Stimulated activated CD4-positive, alpha-beta T cell treated with anti-CD3 and anti-CD28 coated beads, Interleukin-4, amount 100 ng/mL, for 1 hour (primary cell): Measurements from ENCODE around the gene MGLL.

Experiments used
- DNase-seq: peaks from one replicate; pipeline ENCODE4 v3.0.0-alpha.2; 2020

MGLL gene

DNA sequence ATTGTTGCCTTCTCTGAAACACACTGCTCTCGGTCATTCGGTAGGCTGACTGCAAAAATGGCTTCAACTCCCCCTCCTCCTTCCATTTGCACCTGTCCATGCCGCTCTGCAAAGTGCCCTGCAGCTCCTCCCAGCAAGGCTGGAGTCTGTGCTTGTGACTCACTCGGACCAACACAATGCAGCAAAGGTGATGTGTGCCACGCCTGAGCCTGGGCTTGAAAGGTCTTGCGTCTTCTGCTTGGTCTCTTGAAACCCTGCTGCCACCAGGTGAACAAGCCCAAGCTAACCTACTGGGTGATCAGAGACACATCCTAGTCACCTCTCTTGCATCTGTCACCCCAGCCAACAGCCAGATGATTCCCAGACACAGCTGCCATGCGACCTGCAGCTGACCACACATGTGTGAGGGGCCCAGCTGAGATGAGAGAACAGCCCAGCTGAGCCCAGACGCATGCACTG lies 71.1 kb downstream of the MGLL start:
- DNase-seq = no peak

DNA sequence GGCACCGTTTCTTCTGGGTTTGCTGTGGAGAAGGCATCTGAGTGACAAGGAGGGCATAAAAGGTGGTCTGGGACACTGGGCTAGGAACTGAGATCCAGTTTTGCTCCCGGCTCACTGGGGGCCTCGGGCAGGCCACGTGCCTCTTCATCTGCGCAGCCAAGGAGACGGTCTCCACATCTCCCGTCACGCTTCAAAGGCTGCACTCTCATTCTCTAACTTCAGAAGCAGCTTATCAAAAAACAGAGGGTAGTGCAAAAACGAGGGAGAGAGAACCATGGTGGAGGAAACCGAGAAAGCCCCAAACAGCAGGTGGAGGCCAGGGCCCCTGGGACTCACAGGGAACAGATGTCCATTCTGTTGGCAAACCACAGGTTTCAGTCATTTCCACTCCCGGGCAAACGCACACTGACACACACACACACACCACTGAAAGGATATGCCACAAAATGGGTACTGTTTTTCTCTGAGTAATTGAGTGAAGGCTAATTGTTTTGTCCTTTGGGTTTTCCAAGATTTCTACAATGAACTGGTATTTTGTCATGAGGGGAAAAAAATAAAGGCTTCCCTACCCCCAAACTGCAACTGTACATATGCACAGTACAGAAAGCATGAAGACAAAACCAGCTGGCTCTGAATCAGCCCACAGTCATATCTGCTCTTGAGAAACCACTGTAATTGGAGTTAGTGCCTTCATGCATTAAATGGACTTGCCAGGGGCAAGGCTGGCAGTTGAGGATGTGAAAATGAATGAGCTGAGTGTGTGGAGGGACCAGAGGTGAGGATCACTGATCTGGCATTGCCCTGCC lies 71.9 kb downstream of the MGLL start:
- no peak for DNase-seq

DNA sequence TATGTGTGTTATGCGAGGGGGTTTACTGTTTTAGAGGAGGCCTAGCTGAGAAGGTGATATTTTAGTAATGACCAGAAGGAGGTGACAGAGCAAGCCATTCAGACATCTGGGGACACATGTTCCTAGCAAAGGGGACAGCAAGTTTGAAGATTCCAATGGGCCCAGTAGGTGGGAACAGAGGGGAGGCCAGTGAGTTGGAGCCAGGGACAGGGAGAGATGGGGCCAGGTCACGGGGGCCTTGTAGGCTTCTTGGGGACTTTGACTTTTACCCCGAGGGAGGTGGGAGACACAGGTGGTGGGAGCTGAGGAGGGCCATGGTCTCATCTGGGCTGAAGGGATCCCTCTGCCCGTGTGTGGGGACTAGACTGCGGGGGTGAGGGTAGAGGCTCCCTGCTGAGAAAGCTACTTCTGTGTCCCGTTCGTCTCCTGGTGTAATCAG lies 72.5 kb downstream of the MGLL start:
- no peak for DNase-seq

DNA sequence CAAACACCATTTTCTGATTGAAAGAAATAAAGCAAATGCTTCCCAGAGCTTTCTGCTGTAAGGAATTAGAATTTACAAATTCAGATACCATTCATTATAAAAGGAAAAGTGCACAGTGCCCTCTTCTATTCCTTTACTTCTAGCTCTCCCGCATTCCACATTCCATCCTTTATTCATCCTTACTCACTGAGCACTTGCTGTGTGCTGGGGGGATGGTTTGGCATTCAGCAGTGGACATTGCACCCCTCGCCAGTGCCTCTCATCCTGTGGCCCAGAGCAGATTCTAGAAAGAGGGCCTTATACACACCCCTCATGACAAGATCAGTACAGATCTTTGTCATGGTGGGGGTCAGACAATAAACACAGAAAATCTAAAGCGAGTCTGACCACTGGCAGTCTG lies 73.0 kb downstream of the MGLL start:
- no peak for DNase-seq

DNA sequence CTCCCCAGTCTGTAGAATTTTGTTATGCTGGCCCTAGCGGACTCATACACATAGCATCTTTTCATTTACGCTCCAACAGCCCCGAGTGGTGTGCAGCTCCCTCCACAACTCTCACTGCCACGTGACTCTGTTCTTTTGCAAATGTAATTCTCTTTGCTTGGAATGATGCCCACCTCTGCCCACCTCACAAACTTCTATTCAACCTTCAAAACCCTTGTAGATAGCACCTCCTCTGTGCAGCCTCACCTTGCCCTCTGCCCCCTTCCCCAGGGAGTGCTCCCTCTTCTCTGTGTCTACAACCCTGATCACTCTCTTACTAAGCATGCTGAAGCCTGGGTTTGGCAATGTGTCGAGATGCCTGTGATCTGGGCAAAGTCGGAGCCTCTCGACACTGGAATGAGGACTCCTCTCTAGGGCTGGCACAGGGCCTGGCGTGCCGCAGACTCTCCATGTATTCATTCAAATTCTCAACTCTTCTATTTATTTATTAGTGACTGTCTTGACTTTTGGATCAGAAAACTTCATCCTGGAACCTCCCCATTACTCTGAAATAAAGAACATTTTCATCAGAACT lies 73.5 kb downstream of the MGLL start:
- DNase-seq = no peak

DNA sequence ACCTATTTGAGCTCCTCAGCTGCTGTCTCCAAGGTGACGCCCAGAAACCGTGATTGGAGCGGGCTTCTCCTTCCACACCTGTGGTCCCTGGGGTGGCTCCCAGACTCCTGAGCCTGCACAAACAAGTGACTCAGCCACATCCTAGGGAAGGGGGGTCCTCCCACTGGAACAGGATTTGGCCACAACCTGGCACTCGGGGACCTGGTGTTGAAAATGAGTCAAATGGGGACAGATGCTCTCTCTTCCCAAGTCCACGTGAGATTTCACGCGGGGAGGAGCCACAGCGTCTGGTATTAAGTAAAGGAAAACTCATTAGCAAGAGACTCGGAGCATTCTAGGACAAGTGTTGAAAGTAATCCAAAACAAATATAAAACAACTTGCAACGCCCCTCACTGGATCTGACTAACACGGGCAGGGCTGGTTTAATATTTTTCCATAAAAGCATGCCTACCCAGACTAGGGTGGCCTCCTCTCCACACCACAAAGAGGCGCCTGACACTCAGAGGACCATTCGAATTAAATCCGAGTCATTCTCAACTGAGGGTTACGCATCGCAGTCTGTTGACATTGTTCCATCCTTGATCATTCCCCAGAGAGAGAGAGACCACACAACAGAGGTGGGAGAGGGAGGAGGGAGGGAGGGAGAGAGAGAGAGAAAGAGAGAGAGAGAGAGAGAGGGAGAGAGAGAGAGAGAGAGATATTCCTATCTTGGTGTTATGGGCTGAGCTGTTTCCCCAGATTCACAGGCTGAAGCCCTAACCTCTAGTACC lies 74.4 kb downstream of the MGLL start:
- no peak for DNase-seq

DNA sequence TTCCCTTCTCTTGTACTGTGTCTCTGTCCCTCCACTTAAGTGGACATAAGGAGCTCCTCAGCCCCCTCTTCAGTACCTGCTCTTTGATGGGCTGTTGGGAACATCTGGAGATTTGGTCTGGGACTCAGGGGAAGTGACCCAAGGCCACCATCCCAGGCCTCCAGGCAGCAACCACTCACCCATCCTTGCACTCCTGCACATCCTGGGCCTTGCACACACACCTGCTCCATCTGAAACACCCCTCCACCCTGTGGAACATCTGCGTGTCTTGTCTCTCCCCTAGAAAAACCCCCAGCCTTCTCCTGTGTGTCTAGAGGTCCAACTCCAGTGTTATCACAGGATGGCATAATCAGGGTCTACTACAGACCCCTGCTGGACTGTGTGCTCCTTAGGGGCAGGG lies 75.2 kb downstream of the MGLL start:
- no peak for DNase-seq

DNA sequence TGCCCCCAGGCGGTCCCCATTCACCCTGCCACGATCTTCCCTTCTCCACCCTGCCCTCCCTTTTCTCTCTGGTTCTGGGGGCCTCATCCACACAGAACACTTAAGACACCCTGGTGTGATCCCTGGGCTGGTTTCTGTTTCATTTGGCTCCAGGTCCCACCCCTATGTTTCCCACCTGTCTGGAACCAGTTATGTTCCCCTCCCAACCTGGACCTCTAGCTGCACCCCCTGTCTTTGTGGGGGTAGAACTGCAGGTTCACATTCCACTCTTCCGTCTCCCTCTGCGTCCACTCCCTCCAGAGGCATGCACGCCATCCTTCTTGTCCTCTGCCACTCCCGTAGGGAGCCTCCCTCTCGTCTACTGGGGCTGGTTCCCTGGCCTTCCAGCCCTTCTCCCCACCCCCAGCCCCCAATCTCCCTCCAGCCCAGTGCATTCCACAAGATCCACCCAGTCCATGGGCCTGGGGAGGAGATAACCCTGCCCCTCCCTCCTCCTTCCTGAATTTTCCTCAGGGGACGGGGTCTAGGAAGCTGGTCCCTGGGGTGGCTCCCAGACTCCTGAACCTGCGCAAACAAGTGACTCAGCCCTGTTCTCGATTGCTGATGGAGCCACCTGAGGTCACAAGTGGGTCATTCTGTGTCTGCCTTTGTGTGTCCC lies 75.8 kb downstream of the MGLL start:
- DNase-seq = no peak

DNA sequence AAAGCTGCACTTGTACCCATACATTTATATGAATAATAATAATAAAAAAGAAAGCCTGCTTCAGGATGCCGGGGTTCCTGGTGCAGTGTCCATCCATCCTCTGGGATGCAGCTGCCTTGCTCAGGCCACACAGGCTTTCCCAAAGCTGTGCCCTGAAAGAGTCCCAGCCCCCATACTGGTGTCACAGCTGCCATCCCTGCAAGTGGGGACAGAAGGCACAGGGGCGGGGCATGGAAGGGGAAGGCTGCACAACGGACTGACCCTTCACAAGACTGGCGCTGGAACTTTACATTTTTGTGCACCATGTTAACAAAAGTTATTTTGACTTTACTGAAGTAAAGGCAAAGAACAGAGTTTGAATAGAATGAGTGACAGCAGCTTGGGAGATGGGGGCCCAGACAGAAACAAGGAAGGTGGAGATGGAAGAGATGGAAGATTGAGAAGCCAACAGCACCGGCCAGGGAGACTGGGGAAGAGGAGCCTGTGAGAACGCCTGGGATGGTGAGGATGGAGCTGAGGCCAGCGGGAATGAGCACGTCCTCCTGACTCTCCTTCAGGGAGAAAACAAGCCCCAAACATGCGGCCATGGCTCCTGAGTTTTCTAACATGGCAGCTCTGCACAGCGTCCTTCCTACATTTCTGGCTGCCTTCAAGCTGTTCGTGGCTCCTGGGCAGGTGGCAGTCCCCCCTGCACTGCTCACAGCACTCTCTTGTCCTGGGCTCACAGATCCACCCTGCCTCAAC lies 76.5 kb downstream of the MGLL start:
- DNase-seq = no peak

DNA sequence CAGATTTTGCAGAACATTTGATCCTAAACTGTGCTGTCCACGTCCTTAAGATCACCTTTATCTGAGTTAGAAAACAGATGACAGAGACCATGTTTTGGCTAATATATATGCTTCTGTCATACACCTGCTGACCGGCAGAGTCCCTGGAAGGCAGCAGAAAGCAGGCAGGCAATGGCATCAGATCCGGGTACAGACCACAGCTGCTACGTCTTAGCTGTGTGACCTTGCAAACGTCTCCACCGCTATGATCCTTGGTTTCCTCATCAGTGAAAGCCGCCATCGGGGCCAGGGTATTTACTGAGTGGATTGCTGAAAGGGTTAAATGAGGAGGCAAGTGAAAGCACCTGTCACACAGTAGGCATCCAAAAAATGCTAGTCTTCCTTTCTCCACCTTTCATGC lies 77.4 kb downstream of the MGLL start:
- no peak for DNase-seq

DNA sequence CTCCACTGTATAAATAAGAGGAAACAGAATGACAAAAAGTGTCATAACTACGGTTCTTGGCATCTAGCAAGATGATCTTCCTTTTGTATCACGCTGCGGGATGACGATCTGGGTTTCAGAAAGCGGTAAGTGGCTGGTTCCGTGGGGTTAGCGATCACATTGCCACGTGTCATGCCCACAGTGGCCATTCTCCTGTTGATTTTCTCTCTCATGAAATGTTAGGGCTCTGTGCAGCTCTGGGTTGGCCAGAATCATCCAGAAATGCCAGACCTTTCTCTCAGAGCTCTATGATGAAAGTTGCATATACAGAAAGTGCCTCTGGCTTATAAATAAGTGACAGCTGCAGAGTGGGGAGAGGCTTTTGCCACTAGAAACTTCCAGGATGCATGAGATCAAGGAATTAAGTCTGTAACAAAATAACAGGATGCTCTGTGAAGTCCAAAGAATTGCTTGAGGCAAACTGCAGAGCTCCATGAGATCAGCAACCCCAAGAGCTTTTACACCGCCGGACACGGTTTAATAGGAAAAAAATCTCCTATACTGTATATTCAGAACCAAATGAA lies 78.0 kb downstream of the MGLL start:
- no peak for DNase-seq

DNA sequence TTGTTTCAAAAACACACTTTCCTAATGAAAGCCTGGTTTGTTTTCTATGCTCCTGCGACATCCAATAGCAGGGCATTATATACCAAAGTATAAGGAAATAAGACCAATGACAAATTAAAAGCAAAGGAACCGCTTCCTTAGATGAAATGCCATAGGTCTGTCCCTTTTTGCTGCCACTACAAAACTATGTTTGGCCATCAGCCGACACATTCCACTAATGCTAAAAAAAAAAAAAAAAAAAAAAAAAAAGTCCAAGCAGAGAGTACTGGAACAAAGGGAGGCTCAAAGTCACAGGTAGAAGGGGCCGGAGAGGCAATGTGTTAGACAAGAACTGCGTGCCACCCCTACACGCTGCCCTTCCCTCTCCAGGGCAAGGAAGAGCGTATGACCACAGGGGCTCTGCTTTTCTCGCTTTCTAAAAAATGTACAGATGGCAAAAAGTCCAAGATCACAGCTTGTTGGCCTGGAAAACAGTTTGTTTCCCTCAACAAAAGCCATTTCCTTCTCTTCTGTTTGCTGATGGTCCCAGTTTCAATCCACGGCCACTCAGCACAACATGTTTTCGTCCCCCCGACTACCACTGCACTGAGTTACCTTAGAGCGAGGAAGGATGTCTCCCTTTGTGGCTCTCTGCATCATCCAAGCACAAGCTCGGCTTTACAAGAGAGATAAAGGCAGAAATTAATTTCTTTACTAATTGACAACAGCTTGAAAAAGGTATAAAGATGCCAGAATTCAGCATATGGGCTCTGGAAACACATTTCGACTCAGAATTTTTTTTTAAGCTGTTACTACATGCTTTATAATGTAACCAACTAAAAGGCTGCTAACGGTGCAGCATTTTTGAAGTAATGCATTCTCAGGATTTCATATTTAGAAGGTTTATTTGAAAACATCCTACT lies 78.7 kb downstream of the MGLL start:
- DNase-seq = no peak

DNA sequence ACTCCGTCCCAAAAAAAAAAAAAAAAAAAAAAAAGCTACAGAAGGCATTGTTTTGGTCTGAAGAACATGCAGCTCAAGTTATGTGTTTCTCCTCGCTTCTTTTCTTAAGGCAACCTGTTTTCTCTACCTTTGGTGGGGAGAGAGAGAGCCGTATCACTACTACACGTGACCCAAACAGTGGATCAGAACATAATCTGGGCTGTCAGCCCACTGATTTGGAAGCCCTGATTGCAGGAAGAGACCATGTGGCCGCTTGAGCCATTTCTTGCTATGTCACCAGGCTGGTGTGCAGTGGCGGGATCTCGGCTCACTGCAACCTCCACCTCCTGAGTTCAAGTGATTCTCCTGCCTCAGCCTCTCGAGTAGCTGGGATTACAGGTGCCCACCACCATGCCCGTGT lies 79.7 kb downstream of the MGLL start:
- DNase-seq = no peak

DNA sequence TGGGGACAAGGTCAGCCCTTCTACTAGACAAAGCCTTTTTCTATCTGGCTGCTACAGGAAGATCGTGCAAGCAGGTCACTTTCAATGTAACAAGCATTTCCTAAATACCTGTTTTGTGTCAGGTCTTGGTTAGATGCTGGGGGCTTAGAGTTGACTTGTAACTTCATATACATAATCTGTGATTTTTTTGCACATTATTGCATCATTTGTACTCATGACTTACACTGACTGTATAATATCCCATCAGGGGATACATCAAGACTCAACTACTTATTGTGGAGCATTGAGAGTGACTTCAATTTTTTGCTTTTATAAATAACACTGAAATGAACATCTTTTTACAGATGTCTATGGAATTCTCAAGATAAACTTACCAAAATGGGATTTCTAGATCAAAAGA lies 80.6 kb downstream of the MGLL start:
- no peak for DNase-seq

DNA sequence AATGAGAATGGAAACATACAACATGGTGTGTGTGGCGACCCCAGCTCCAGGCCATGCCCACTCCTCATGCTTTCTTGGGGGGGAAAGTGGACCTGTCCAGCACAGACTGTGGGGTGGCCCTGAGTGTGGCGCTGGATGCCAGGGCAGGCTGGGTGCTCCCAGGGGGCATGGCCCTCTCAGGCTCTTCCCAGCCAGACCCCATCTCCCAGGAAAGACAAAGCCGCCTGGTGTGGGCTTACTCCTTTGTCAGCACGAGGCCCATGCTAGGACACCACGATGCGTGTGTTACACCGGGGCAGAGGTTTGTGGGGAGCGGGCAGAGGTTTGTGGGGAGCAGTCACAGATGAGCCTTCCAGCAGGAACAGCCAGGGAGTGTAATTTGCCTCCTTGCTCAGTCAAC lies 81.1 kb downstream of the MGLL start:
- no peak for DNase-seq

DNA sequence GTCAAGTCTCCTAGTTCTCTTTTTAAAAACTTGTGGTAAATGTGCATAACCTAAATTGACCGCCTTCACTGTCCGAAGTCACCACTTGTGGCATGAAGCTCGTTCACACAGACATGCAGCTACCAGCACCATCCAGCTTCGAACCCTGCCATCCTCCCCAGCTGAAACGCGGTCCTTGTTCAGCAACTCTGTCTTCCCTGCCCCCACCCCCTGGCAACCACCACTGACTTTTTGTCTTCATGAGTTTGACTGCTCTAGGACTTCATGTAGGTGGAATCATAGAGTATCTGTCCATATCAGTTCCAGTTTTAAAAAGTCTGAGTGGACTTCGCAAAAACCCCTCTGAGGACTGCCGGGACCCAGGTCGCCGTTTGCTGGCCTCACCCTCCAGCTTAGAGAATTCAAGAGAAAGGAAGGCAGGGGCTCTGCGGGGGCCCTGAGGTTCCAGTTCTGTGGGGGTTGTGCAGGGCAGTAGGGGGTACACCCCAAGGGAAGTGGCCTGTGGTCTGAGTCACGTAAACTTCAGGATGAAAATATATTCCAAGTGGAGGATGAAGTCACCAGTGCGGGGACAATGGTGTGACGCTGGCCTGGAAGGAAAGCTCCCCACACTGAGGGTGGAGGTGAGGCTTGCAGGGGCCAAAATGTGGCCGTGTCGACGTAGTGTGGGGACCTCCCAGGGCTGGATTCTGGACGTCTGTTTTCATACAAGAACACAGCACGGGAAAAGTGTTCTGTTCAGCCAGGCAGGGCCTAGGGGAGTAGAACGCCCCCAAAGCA lies 82.0 kb downstream of the MGLL start:
- DNase-seq = no peak

DNA sequence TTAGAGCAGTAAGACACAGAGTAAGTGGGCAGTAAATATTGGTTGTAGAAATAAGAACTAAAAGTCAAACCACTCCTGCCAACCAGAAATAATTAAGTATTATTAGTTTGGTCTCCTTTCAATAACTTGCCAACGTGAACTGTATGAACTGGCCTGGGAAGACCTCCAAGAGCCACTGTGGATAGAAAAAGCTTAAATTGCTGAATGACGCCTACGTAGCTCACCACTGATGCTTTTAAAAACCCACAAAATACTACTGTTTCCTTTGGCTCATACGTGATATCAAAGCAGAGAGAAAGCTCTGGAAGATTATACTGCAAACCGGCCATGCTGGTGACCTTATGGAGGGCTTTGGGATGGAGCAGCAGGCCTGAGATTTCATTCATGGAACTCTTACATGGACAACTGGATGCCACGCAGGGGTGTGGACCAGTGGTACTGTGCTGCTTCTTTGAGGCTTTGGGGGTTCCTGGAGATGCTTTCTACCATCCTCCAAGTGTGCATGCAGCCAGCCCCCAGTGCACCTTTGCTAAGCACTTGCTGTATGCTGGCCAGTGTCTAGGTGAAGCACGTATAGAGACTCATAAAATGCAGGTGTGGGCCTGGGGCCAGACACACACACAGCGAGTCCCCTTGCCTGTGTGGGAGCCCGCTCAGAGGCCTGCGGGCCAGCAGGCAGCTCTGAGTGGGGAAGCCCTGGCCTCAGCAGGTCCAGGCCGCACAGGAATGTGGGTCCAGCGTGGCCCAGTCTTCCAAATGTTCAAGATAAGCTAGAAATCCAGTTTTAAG lies 82.8 kb downstream of the MGLL start:
- no peak for DNase-seq

DNA sequence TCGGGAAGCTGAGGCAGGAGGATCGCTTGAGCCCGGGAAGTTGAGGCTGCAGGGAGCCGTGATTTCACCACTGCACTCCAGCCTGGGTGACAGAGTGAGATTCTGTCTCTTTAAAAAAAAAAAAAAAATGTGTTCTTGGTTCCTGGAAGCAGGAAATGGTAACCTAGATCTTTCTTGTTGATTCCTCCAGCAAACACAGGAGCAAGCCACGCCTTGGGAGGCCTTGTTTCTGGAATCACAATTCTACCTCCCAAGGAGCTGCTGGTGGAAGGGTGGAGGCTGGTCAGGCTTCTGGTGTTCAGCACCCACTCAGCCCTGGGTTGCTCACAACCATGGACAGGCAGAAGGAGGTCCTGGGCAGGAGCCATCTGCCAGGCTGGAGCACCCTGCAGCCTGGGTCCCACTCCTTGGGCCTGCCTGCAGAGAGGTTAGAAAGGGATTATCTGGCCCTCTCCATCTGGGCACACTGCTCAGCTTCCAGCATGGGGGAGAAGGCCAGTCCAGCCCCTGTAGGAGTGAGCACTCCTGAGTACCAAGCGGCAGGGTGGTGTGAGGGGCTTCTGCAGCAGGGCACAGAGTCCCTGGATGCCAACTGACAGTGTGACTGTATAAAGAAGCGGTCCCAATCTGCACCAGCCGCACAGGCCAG lies 84.0 kb downstream of the MGLL start:
- DNase-seq = no peak
